NCI-H748 (cell line): ENCODE data around the gene C19orf47.

Source experiments
- DNase-seq: peaks from one replicate; lab custom pipeline; 2025; ENCODE audit not compliant: unreplicated experiment; lab: John Stamatoyannopoulos, UW

Gene C19orf47

DNA sequence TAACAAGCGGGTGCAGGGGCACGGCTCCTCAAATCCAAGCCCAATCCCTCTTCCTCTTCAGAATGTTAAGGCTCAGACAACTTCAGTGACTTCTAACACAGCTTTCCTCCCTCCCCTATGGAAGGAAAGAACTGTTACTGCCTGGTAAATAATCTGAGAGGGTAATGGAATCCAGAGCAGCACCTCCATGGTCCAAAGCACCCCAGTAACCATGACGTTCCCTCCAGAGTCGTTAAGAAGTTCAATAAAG, 64.0 kb downstream of the C19orf47 start:
- no peak for DNase-seq

DNA sequence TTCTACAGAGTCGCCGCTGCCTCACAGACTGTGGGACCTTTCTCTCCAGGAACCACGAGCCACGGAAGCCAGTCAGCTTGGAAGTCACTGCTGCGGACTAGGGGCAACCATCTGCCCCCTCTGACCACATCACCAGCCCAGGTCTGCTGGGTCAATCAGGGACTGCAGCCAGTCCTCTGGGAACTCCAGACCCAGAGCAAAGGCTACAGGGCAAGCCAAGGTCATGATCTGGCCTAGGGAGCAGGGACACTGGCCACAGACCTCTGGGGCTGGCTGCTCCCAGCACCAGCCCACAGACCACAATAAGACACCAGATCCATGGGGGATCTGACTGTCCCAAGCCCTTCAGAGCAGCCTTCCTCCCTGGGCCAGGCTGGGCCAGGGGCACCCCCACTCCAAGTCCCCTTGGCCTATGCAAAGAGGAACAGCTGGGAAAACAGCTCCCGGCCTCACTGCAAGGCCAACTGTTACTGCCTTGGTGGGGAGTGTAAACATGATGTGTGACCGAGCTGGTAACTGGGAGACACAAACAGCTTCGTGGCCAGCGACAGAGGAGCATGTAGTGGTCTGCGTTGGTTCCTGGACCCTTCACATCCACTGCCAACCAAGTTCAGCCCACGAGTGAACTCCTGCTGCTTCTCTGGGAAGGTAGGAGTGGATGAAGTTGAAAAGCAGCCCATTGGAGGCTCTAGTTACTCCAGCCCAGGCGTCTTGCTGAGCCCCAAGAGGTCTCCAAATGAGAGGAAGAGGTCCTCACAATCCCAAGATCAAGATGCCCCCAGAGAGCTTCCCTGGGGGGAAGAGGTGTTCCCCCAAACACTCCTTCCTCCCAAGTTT, 64.6 kb downstream of the C19orf47 start:
- DNase-seq, result no peak

DNA sequence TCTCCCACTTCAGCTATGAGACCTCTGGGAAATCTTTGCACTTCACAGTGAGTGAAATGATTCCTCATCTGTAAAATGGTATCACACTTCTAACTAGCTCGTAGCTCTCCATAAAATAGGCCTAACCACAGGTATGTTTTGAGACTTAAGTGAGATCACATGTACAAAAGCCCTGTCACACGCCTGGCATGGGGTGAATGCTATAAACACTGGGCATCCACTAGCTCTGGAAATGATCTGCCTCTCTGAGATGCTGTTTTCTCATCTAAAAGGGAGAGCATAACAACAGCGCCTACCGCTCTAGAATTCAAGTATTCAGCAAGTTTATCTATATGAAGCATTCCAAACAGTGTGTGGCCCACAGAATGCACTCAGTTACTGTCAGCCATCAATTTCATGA, 65.3 kb downstream of the C19orf47 start:
- DNase-seq, result no peak

DNA sequence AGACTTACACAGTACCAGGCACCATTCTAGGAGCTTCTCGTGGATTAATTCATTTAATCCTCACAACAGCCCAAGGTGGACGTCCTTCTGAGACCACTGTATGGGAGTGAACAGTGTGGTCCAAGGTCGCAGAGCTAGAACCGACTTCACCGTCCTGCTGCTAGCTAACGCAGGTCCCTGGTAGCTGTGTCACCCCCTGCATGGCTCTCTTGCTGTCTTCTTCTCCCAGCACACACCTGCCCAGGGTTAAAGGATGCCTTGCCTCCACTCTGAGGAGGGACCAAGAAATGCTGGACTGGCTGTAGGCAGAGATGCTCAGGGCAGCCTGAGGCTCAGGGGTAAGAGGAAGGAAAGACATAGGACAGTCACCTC, 66.0 kb downstream of the C19orf47 start:
- no peak for DNase-seq

DNA sequence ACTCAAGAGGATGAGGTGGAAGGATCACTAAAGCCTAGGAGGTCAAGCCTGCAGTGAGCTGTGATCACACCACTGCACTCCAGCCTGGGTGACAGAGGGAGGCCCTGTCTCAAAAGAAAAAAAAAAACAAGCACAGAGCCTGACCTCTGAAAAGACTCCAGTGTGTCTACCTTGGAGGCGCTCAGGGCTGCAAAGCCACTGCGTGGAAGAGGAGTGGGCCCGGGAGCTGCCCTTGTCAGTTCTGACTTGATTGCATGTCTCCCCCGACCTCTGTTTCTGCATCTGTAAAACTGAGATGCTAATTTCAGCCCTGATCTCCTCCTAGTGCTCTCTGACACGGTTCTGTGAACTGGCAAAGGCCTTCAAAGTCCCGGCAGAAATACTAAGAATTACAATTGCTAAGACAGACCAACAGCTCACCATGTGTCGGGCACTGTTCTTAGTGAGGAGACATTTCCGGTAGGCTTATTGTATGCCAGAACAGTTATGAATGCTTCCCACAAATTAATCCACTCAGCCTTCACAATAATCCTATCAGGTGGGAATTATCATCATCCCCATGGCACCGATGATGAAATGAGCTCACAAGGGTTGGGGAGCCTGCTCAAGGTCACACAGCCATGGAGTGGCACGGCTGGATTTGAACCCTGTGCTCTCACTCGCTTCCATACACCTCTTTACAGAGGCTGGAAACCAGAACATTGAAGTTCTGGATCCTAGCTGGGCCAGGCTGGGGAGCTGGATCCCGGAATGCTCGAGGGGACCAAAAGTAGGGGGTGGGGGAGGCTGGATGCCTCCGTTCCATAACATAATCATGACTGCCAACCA, 66.6 kb downstream of the C19orf47 start:
- DNase-seq, result no peak

DNA sequence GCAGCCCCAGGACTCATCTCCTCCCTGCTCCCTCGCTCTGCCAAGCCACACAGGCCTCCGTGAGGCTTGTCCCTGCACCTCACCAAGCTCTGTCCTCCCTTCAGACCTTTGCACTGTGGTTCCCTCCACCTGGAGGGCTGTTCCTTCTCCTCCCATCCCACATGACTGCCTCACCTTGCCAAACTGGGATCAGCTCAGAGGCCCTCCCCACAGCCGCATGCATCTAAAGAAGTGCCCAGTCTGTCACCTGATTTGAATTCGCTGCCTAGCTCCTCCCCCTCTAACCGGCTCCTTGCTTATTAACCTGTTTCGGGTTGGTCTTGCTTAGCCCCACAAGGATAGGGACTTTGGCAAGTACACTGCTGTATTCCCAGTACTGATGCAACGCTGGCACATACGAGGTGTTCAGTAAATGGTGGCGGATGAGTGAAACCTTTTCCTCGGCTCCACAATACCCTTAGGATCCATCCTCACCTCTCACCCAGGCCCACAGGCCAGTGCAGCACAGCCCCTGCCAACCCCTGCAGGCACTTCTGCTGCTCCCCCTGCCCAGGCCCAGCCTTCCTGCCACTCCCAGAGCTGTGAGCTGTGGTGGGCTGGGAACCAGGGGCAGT, 67.5 kb downstream of the C19orf47 start:
- DNase-seq, result no peak

DNA sequence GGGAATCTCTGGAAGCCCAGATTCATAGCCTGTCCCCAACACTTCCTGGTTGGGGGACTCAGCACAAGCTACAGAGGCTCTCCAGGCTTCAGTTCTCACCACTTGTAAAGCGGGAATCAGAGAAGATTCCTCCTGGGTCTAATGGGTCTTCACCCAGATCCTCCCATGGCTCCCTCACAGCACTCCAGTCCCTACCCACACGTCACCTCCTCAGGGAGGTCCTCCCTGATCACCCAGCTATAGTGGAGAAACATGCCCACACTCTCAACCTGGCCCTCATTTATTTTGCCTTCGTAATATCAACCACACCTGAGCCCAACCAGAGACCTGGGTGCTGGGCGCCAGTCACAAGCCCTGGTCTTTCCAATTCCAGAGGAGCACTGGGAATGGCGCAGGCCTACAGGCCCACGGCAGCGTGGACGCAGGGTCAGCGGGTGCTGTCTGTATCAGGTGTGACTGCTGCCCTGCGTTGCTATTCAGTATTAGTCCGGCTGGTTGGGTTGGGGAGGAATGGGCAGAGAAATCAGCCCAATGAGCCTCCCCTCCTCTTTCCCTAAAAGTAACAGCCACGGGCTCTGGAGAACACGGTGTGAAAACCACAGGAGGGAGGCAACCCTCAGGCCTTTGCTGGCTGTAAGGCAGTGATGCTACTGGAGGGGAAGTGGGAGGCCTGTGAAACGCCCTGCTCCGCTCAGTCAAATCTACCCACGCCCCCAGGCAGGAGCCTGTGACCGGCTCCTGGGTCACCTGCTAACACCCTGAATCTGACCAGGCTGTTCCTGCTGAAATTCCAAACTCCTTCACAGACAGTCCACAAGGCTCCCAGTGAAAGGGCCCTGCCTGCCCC, 68.2 kb downstream of the C19orf47 start:
- no peak for DNase-seq

DNA sequence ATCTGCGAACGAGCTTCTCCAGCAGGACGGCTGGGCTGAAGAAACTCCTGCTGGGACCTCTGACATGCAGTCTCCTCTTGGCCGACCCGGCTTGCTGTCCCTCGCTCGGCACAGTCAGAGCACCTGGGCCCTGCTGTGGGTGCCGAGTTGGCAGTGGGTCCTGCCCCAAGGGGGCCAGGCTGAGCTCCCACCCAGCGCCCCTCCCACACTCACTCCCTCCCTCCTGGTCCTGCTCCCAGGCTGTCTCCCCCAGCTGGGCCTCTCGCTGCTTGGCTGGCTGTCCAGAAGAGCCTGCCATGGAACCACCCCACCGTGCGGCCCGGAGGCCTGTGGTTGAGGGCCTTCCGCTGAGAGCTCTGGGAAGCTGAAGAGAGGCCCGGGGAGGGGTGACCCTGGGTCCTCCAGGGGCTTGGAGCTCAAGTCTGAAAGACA, 69.1 kb downstream of the C19orf47 start:
- no peak for DNase-seq

DNA sequence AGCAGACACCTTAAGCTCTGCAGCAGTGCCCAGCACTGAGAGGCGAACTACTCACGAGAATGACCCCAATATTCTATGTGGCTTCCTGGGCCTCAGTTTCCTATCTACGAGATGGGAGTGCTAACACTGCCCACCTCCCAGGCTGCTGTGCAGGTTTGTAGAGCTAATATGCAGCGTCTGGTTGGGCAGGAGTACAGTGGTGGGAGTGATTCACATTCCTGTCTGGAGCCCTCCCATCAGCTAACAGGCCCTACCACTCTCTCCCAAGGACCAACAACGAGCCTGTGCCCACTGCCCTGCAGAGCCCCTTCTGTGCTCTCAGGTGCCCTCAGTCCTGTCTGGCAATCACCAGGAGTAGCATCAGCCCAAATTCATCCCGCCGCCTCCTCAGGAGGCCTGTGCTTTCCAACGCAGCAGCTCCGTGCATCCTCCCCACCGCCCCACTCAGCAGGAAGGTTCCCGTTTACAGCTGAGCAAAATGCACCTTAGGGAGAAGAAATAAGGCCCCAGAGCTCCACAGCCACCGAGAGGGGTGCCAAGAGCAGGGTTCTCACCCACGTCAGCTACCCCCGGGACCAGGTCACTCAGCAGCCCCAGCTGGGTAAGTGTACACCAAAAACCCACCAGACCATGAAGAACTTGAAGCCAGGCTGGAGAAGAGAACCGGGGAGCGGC, 69.7 kb downstream of the C19orf47 start:
- DNase-seq, result no peak

DNA sequence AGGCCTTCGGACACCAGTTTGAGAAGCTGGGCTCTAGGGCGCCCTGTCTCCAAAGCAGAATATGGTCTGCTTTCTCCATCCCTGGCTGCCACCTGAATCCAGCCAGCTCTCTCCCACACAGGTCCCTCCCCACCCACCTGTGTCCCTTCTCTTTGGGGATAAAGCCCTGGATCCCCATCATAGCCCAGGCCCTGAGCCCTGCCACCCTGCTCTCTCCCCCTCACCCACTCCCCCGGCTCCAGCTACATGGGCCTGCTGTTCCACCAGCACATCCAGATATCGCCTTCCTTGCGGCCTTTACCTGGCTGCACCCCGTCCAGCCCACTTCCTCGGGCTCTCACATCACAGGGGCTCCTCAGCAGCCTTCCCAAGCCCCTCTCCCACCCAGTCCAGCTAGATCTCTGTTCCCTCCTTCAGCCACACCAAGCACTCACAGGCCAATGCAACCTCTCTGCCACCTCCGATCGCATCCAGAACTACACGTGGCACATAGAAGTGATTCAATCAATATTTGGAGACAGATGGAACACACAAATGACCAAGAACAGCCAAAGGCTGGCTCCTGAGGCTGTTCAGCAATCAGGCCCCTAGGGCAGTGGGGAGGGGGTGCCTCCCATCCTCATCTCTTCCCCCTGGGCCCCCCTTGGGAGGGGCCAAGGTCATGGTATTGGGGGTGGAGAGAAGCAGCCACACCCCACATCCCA, 70.7 kb downstream of the C19orf47 start:
- DNase-seq, result no peak

DNA sequence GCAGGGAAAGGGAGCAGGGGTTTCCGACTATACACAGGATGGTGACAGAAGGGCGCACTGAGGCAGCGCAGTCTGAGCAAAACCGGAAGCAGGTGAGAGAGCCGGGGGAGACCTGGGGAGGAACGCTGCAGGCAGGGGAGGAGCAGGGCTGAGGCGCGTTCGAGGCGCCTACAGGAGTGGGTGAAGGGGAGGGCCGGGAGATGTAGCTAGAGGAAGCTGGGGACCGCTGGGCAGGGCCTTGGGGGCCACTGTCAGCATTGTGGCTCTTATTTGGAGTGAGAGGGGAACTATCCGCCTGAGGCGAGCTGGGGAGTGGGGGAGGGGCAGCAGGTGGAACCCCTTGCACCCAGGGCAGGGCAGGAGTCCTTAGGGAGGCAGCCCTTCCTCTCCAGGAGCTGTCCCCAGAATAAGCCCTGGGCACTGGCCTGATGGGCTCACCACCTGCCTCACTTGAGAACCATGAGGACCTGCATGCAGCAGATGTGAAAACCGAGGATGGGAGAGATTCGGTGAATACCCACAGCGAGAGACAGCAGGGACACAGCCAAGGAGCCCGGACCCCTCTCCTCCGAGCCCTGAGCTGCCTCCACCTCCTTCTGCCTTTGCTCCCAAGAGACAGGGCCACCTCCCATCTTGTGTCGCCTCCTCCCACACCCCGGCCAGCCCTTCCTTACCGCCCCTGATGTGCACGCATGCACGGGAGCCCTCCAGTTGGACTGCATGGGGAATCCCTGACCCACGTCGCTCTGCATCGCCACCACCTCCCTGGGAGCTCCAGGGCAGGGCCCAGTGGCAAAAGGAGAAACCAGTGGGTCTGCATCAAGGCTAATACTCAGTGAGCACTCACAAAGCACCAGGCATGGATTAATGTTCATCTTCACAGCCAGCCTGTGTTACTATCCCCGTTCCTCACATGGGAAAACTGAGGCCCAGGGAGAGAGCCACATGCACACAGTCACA, 73.3 kb downstream of the C19orf47 start:
- no peak for DNase-seq

DNA sequence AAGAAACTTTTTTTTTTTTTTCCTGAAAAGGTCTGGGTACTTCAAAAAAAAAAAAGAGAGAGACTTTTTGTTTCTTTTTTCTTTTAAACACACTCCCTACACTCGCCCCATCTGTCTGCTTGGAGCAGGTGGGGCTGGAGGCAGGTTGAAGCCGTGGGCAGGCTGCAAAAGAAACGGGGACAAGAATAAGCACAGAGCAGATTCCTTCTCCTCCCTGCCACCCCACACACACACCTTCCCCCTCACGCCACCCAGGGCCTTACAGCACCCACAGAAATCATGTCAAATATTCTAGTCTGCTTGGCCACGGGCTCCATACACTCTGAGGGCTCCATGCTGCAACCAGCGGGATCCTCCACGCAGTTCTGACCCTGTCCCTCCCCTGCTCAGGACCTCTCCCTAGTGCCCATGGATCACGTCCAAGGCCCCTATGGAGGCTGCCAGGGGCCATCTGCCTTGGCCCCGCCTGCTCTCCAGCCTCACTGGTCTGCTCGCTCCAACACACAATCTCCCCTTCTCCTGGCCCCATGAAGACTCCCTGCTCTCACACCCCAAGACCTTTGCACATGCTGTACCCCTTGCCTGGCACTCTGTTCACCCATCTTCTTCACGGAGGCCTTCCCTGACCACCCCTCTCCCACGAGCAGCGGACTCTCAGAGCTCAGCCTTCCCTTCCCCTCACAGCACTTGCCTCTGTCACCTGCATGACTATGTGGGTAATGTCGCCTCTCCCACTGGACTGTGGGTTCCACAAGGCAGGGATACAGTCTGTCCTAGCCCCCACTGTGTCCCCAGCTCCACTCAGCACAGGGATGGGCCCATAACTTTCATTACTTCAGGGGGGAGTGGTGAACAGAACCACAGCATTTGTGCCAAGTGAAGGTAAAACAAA, 74.5 kb downstream of the C19orf47 start:
- DNase-seq, result no peak

DNA sequence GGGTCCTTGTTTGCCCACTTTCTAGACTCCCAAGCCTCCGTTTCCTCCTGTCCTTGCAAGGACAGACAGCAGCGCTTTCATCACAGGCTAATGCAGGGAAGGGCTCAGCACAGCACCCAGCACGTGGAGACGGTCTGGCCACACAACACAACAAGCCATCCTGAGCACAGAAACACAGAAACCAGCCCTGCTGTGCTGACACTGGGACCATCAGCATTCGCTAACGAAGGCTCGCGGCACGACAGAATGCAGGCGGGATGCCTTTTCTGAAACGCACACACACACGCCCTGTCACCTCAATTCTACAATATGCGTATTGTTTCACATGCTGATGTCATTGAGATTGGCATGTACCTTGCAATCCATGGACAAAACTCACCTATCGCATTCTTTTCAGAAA, 75.9 kb downstream of the C19orf47 start:
- no peak for DNase-seq

DNA sequence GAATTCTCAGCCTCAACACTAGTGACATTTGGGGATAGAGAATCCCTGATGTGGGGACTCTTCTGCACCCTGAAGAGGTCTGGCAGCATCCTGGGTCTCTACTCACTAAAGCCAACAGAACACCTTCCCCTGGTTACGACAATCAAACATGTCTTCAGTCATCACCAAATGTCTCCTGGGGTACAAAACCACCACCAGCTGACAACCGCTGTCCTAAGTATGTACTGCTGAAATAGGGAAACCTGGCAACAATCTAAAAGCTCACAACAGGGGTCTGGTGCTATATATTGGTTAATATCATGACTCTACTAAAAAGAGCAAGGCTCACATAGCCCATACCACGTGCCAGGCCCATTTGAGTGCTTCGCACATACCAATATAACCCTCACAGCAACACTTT, 76.5 kb downstream of the C19orf47 start:
- no peak for DNase-seq

DNA sequence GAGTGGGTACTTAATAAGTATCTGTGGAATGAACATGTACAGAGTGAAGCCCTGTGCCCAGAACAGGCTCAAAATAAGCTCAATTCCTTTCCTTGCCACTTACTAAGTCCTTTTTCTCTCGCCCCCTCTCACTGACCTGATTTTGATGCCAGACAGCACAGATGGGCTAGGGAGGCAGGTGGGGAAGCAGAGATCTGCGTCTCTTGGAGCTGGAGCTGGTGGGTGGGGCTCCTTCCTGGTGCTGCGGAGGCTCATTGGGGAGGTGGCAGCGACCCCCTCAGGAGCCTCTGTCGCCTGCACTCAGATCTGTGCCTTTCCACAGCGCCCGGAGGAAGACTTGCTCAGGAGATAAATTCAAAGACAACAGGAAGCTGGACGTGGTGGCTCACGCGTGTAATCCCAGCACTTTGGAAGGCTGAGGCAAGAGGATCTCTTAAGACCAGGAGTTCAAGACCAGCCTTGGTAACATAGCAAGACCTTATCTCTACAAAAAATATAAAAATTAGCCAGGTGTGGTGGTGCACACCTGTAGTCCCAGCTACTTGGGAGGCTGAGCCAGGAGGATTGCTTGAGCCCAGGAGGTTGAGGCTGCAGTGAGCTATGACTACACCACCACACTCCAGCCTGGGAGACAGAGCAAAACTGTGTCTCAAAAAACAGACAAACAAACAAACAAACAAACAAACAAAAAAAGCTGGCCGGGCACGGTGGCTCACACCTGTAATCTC, 77.7 kb downstream of the C19orf47 start:
- DNase-seq, result no peak
